Neural cell (in vitro differentiated cells): ENCODE results near the gene FRY. TPM values are rescaled to one million over a fixed set of nuclear protein-coding genes. Genes with fewer than 3 reads are reported as not detected.

Source experiments
- H2AFZ ChIP-seq: fragments of 200-600, 300-800 bp; sonication (generic), shearing (Covaris generic); 2 replicates; pipeline ENCODE4 v1.6.0; 2014; ENCODE audit warnings: low read depth, mild to moderate bottlenecking, antibody characterized with exemption, low read length, moderate library complexity
- H3F3A ChIP-seq: fragments of 200-600 bp; shearing (Covaris generic); 2 replicates; pipeline ENCODE4 v1.6.1; 2016; ENCODE audit warnings: mild to moderate bottlenecking, moderate library complexity, mixed read lengths, antibody characterized with exemption, low read length; ENCODE audit not compliant: insufficient read depth, poor library complexity, severe bottlenecking
- H3K27ac ChIP-seq: fragments of 200-600, 300-800 bp; sonication (generic), shearing (Covaris generic); 2 replicates; pipeline ENCODE4 v1.5.1; 2014; ENCODE audit warnings: mild to moderate bottlenecking, low read length, moderate library complexity
- H3K27me3 ChIP-seq: fragments of 300-800, 200-600 bp; sonication (generic), shearing (Covaris generic); 2 replicates; pipeline ENCODE4 v1.6.0; 2014; ENCODE audit warnings: mild to moderate bottlenecking, low read depth, low read length, moderate library complexity; ENCODE audit not compliant: insufficient read depth
- H3K36me3 ChIP-seq: fragments of 300-800, 200-600 bp; sonication (generic), shearing (Covaris generic); 2 replicates; pipeline ENCODE4 v1.5.1; 2014; ENCODE audit warnings: mild to moderate bottlenecking, antibody characterized with exemption, low read length, moderate library complexity; ENCODE audit not compliant: insufficient read depth
- H3K4me2 ChIP-seq: fragments of 300-800, 200-600 bp; sonication (generic), shearing (Covaris generic); 2 replicates; pipeline ENCODE4 v1.6.0; 2014; ENCODE audit warnings: mild to moderate bottlenecking, low read length
- H3K4me3 ChIP-seq: fragments of 300-800, 200-600 bp; sonication (generic), shearing (Covaris generic); 2 replicates; pipeline ENCODE4 v1.5.1; 2014; ENCODE audit warnings: mild to moderate bottlenecking, low read length, moderate library complexity
- H3K79me2 ChIP-seq: fragments of 200-600 bp; shearing (Covaris generic); replicated peaks from 2 replicates; pipeline ENCODE4 v1.6.0; 2014; ENCODE audit warnings: mild to moderate bottlenecking, low read length, moderate library complexity; ENCODE audit not compliant: insufficient read depth
- H3K9ac ChIP-seq: fragments of 300-800, 200-600 bp; sonication (generic), shearing (Covaris generic); 2 replicates; pipeline ENCODE4 v1.6.1; 2016; ENCODE audit warnings: mild to moderate bottlenecking, low read length, mixed read lengths
- H3K9me2 ChIP-seq: fragments of 200-600 bp; shearing (Covaris generic); 2 replicates; pipeline ENCODE4 v1.6.1; 2016; ENCODE audit warnings: mild to moderate bottlenecking, low read length, mixed read lengths; ENCODE audit not compliant: insufficient read depth
- H3K9me3 ChIP-seq: fragments of 200-600, 300-800 bp; sonication (generic), shearing (Covaris generic); 2 replicates; pipeline ENCODE4 v1.6.1; 2016; ENCODE audit warnings: mild to moderate bottlenecking, mixed run types, low read length, moderate library complexity, mixed read lengths
- H4K20me1 ChIP-seq: fragments of 200-600 bp; shearing (Covaris generic); 2 replicates; pipeline ENCODE4 v1.6.1; 2016; ENCODE audit warnings: mild to moderate bottlenecking, mixed run types; ENCODE audit not compliant: insufficient read depth
- EP300 ChIP-seq: fragments of 450-650 bp; conservative IDR thresholded peaks from 2 replicates; pipeline ENCODE4 v1.6.1; 2014; ENCODE audit warnings: antibody characterized with exemption, mild to moderate bottlenecking, moderate library complexity; ENCODE audit not compliant: poor library complexity, severe bottlenecking
- EZH2 ChIP-seq: fragments of 200-600, 300-800 bp; shearing (Covaris generic), sonication (generic); IDR thresholded peaks from 2 replicates; pipeline ENCODE4 v1.6.1; 2014; ENCODE audit warnings: antibody characterized with exemption, low read length, borderline replicate concordance, mild to moderate bottlenecking; ENCODE audit not compliant: insufficient read depth, poor library complexity, severe bottlenecking
- MXI1 ChIP-seq: fragments of 450-650 bp; conservative IDR thresholded peaks from 2 replicates; pipeline ENCODE4 v1.6.1; 2014; ENCODE audit warnings: antibody characterized with exemption, mild to moderate bottlenecking; ENCODE audit not compliant: poor library complexity, severe bottlenecking
- POLR2AphosphoS5 ChIP-seq: IDR thresholded peaks from 2 replicates; pipeline ENCODE4 v1.6.1; 2012
- RAD21 ChIP-seq: fragments of 450-650 bp; conservative IDR thresholded peaks from 2 replicates; pipeline ENCODE4 v1.6.1; 2014; ENCODE audit warnings: antibody characterized with exemption, mild to moderate bottlenecking, moderate library complexity
- SMC3 ChIP-seq: fragments of 450-650 bp; conservative IDR thresholded peaks from 2 replicates; pipeline ENCODE4 v1.6.1; 2014; ENCODE audit warnings: antibody characterized with exemption, mild to moderate bottlenecking, moderate library complexity; ENCODE audit not compliant: poor library complexity
- TAF1 ChIP-seq: IDR thresholded peaks from 2 replicates; pipeline ENCODE4 v1.6.1; 2012; ENCODE audit warnings: low read depth
- polyA plus RNA-seq: library from polyadenylated mRNA; depleted of rRNA; stranded (reverse); fragments of >200 nt; gene quantifications from 2 replicates; pipeline ENCODE4 v1.2.3, GENCODE V29; 2014
- TF ChIP-seq, protein P1 (sequence below): IDR thresholded peaks from 2 replicates; pipeline ENCODE4 v1.6.1; 2012; ENCODE audit warnings: borderline replicate concordance
- TF ChIP-seq, protein P2 (sequence below): fragments of 450-650 bp; IDR thresholded peaks from 2 replicates; pipeline ENCODE4 v1.5.1; 2014; ENCODE audit warnings: antibody characterized with exemption, mild to moderate bottlenecking, moderate library complexity; ENCODE audit not compliant: poor library complexity, severe bottlenecking

The FRY gene
- polyA plus RNA-seq, 1 donor from 2014 or later: 49.3 TPM

DNA sequence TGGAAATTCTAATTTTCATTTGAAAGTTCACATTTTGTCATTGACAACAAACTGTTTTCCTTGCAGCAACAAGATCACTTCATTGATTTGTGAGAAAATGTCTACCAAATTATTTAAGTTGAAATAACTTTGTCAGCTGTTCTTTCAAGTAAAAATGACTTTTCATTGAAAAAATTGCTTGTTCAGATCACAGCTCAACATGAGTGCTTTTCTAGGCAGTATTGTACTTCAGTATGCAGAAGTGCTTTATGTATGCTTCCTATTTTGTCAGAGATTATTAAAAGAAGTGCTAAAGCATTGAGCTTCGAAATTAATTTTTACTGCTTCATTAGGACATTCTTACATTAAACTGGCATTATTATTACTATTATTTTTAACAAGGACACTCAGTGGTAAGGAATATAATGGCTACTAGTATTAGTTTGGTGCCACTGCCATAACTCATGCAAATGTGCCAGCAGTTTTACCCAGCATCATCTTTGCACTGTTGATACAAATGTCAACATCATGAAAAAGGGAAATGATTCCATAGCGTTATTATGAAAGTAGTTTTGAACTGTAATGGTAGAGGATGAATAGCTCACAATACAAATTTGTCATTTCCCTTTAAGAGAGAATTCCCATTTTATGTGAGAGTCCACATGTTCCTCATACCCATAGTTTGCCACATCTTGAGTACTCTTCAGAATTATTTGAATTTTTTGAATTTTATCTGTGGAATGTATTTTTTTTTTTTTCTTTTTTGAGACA, 286.3 kb downstream of the FRY start:
- H3K36me3 ChIP-seq: no peaks in the 10 kb centered on the region
- no peak overlapping the region for H3K4me2 ChIP-seq
- no peak overlapping the region for H3K9ac ChIP-seq
- H3K9me3 ChIP-seq: no peaks in the 10 kb centered on the region
- H2AFZ ChIP-seq: no peak overlapping the region
- TF ChIP-seq TAF1: no peak
- no peak for TF ChIP-seq EP300
- no peak for TF ChIP-seq POLR2AphosphoS5
- TF ChIP-seq, protein P1, sequence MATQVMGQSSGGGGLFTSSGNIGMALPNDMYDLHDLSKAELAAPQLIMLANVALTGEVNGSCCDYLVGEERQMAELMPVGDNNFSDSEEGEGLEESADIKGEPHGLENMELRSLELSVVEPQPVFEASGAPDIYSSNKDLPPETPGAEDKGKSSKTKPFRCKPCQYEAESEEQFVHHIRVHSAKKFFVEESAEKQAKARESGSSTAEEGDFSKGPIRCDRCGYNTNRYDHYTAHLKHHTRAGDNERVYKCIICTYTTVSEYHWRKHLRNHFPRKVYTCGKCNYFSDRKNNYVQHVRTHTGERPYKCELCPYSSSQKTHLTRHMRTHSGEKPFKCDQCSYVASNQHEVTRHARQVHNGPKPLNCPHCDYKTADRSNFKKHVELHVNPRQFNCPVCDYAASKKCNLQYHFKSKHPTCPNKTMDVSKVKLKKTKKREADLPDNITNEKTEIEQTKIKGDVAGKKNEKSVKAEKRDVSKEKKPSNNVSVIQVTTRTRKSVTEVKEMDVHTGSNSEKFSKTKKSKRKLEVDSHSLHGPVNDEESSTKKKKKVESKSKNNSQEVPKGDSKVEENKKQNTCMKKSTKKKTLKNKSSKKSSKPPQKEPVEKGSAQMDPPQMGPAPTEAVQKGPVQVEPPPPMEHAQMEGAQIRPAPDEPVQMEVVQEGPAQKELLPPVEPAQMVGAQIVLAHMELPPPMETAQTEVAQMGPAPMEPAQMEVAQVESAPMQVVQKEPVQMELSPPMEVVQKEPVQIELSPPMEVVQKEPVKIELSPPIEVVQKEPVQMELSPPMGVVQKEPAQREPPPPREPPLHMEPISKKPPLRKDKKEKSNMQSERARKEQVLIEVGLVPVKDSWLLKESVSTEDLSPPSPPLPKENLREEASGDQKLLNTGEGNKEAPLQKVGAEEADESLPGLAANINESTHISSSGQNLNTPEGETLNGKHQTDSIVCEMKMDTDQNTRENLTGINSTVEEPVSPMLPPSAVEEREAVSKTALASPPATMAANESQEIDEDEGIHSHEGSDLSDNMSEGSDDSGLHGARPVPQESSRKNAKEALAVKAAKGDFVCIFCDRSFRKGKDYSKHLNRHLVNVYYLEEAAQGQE: no peak
- TF ChIP-seq, protein P2, sequence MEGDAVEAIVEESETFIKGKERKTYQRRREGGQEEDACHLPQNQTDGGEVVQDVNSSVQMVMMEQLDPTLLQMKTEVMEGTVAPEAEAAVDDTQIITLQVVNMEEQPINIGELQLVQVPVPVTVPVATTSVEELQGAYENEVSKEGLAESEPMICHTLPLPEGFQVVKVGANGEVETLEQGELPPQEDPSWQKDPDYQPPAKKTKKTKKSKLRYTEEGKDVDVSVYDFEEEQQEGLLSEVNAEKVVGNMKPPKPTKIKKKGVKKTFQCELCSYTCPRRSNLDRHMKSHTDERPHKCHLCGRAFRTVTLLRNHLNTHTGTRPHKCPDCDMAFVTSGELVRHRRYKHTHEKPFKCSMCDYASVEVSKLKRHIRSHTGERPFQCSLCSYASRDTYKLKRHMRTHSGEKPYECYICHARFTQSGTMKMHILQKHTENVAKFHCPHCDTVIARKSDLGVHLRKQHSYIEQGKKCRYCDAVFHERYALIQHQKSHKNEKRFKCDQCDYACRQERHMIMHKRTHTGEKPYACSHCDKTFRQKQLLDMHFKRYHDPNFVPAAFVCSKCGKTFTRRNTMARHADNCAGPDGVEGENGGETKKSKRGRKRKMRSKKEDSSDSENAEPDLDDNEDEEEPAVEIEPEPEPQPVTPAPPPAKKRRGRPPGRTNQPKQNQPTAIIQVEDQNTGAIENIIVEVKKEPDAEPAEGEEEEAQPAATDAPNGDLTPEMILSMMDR: no peak
- TF ChIP-seq EZH2: no peak
- TF ChIP-seq RAD21: no peak
- TF ChIP-seq SMC3: no peak
- no peak for TF ChIP-seq MXI1
- H3F3A ChIP-seq: no peaks in the 10 kb centered on the region
- H3K27ac ChIP-seq: no peak overlapping the region
- H3K9me2 ChIP-seq: no peaks in the 10 kb centered on the region
- H3K79me2 ChIP-seq: no peaks in the 10 kb centered on the region
- H4K20me1 ChIP-seq: no peaks in the 10 kb centered on the region
- no peak overlapping the region for H3K4me3 ChIP-seq
- no peaks in the 10 kb centered on the region for H3K27me3 ChIP-seq

DNA sequence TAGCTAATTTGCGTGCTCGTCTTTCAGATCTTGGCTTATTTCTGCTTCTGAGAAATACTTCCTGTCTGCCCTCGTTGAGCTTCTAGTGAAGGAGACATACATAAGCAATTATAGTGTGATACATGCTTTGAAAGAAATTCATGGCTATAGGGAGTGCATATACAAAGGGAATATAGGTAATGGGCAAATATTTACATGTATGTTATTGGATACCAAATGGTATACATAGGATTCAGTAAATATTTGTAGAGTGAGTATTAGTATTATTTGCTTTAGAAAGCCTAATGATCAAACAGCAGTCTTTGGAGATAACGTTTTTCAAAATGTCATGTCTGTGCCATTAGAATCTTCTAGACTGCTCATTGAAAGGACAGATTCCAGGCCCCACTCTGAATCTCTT, 289.0 kb downstream of the FRY start:
- H3K9ac ChIP-seq: no peak overlapping the region
- H3K9me3 ChIP-seq: no peaks in the 10 kb centered on the region
- no peaks in the 10 kb centered on the region for H4K20me1 ChIP-seq
- no peaks in the 10 kb centered on the region for H3K9me2 ChIP-seq
- H3K4me3 ChIP-seq: no peak overlapping the region
- no peak overlapping the region for H3K4me2 ChIP-seq
- H3F3A ChIP-seq: no peaks in the 10 kb centered on the region
- H3K36me3 ChIP-seq: no peaks in the 10 kb centered on the region
- H3K27ac ChIP-seq: no peak overlapping the region
- H3K27me3 ChIP-seq: no peaks in the 10 kb centered on the region
- no peak for TF ChIP-seq EP300
- no peak for TF ChIP-seq EZH2
- TF ChIP-seq, protein P1: no peak
- TF ChIP-seq SMC3: no peak
- TF ChIP-seq, protein P2: no peak
- TF ChIP-seq POLR2AphosphoS5: no peak
- no peak for TF ChIP-seq RAD21
- no peak for TF ChIP-seq TAF1
- TF ChIP-seq MXI1: no peak
- no peak overlapping the region for H2AFZ ChIP-seq
- H3K79me2 ChIP-seq: no peaks in the 10 kb centered on the region
